Stimulated activated CD4-positive, alpha-beta T cell treated with anti-CD3 and anti-CD28 coated beads, Interleukin-2, amount 100 ng/mL, for 24 hours (primary cell): Measurements from ENCODE around the gene SH2B3.
"Not testable (repeated sequence)": the region's sequence is repeated elsewhere in the genome, so short reads cannot be mapped to it uniquely, and the experiment has no call there.

Source experiments
- DNase-seq, 2 donors: peaks; one replicate each; pipeline ENCODE4 v3.0.0-alpha.2; 2020

Gene SH2B3

DNA sequence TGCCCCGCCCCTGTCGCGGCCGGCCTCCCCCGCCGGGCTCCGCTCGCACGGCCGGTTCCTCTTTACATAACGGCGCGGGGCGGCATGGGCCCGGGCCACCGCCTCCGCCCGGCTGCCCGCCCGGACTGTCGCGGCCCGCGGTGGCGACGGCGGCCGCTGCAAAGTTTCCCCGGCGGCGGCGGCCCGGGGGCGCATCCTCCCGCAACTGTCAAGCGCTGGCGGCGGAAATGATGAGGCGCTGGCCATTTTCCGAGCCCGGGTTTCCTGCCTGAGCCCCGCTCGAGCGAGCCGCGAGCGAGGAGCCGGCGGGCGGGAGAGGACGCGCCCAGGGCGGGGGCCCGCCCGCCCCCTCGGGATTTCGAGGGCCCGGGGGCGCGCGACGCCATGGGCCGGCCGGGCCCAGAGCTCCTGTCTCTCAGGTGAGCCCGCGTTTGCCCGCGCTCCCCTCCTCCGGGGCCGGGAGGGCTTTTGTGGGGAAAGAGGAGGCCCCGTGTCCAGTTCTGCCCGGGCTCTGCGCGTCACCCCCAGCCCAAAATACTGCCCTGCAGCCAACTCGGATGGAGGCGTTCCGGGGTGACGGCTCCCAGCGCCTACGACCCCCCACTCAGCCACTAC lies at the start of gene SH2B3:
TSS of gene SH2B3 (plus strand) at position 65 of the 615 bp plus-strand sequence. CDS start 12,223 bp downstream, outside the sequence.
- peak in 1 of 2 donors; percentile 77 for DNase-seq

DNA sequence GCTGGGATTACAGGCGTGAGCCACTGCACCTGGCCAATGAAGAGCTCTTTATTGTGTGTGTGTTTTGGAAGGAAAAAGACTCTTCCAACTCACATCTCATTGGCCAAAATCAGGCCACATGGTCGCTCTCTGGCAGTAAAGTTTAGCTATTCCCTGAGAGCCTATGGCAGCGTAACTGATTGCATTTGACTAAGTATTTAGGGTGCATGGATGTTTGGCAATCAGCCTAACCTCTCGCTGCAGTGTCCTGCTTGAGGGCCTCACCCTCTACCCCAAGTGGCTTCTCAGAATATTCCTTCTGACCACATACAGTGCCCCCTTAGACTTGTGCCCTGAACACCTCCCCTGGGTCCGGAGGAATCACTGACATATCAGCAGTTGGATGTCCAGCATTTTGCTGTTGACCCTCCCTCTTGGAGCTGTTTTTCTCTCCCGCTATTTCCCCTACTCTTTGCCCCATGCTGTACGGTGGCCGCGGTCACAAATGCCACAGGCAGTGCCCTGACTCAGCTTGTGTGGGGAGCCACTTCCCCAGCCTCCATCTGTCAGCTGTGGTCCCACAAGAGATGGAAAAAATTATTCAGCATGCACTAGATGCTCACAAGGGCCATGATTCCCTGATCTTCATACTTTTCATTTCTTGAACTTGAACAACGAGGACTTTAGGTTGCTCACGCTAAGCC lies 46.4 kb upstream of the SH2B3 start:
- DNase-seq, result peak; percentile 32 to 62

DNA sequence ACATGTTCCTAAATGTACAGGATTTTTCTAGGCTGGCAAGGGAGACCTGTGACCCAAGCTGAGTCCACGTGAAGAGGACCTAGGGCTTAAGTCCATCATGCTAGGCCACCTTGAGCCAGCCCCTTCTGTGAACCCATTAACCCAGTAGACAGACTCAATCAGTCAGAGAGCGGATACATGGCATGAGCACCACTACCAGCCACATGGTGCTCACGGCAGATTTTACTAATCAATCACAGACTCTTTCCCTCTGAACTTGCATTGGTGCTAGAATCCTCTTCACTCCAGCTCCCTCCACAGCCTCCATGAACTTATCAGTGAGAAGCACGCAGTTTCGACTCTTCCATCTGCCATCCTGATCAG lies 45.8 kb upstream of the SH2B3 start:
- DNase-seq, result no peak

DNA sequence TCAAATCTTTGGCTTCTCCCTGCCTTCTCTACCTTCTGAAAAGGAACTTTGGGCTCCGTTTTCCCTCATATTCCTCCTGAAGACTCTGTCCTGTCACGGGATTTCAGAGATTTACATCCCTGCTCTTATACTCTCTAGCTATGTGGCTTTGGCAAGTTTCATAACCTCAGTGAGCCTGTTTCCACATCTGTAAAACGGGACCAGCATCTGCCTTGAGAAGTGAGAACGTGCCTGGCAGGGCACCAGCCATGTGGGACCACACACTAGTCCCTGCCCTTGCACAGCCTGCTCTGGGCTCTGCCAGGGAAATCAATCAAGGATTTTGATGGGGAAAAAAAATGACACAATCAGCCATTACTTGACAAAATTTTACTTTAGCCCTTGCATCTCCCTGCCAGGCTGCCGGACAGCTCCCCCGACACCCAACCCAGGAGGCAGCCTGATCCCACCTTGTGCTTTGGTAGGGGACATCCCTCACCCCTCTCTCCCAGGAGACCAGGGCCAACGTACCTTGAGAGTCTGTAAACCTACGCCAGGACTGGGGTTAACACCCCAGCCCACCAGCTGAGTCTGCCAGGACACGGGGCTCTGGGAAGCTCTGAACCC lies 45.3 kb upstream of the SH2B3 start:
- no peak for DNase-seq

DNA sequence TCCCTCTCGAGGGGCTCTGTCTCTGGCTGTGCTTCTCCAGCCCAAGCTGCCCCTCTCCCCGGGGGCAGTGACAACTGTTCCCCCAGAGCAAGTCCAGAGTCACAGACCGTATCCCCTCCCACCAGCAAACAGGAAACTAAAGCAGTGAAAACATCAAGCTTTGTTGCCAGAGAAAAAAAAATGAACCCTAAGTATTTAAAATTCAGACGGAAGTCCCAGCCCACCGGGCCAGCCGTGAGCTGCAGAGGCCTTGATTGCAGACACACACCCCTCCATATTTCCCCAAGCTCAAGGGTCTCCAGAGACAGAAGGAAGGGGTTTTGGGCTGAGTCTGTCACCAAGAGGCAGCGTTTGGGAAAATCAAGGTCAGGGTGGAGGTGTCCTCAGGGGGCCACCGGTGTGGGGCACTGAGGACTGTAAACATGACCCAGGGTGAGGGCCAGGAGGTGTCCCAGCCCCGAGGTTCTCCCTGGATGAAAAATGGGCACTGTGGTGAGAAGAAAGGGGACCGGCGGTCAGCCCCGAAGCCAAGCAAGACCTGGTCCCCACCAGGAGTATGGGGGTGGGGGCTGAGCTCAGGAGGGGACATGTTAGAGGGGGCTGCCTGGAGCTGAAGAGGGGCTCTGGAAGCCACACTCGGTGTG lies 44.5 kb upstream of the SH2B3 start:
- no peak for DNase-seq

DNA sequence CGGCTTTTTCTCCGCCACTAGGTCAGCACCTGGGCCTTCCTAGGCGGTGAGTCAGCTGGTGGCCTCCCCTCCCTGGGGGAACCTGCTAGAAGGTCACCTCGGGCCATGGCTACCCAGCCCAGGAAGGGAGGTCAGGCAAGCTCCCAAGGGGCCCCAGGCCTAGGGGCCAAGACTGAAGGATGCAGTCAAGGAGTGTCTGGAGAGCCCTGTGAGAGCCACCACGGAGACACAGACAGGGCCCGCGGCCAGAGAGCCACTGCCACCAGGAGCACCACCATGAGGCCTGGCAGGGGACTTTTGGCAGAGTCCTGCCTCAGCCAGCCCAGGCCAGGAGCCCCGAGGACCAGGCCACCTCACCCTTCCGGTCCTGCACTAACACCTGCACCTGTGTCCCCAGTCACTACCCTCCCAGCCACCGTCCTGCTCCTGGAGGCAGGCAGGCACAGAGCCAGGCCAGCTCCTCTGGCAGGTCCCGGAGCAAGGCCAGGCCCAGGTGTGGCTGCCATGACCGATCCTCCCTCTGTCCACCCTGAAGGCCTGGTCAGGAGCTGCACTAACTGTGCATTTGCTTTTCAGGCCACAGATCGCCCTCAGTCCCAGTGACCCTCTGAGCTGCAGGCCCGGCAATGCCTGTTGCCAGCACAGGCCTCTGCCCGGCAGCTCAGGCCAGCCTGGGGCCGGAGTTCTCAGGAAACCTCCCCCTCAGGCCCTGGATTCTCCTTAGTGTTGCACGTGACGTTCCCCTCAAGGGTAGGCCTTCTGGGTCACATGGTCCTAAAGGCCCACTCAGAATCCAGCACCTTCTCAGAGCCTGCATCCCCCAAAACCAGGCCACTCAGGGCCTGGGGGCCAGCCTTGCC lies 43.8 kb upstream of the SH2B3 start:
- DNase-seq, result no peak

DNA sequence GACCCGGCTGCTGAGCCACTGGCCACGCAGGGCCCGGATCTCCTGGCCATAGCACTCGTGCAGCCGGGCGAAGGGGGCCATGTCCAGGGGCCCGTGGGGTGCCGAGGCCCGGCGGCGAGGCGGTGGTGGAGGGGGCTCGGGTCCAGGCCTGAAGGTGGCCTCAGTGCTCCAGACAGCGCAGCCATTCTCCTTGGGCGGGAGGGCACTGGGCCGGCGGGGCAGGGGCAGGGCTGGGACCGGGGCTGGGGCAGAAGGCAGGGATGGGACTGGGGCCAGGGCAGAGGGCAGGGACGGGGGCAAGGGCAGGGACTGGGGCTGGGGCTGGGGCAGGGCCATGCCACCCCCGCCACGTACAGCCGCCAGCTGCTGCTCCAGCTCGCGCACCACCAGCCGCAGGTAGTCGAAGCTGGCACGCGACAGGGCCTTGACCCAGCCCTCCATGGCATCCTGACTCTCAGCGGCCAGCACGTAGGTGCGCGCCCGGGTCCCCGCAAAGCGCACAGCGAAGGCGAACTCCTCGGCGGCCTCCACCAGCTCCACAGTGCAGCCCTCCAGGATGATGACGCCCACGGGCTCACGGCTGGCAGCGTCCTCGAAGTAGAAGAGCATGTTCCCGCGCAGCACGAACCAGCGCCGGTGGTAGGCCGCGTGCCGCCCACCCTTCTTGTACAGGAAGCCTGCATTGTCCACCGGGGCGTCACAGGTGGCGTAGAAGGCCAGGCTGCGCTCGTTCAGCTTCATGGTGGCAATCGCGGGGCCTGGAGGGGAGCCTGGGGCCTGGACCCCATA lies 42.8 kb upstream of the SH2B3 start:
- no peak for DNase-seq

DNA sequence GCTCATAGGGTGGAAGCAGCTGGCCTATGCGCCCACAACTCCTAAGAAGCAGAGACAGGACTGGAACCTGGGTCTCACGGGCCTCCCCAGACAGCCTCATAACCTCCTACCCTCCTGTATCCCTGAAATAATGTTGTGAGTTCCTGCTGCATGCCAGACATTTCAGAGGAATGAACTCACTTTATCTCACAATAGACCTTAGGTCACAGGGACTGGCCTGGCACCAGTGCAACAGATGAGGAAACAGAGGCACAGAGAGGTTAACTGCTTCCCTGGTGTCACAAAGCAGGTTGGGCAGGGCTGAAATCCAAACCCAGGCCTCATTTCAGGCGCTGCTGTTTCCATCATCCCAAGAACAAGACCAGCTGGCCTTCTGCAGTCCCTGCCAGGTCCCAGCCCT lies 42.1 kb upstream of the SH2B3 start:
- DNase-seq, result no peak

DNA sequence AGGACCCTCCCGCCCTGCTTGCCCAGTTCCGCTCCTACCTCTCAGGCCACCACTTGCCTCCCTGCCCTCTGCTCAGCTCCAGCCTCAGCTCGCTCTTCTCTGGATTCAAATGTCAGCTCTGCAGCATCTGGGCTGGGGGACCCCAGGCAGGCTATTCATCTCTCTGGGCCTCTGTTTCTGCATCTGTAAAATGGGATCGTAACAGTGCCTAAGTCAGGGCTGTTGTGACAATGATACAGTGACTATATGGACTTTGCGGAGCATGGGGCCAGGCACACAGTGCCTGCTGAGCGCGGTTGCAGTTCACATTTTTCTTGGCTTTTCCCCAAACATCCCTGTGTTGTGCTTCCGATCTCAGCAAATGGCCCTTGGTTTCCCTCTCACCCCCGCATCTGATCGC lies 39.6 kb upstream of the SH2B3 start:
- no peak for DNase-seq

DNA sequence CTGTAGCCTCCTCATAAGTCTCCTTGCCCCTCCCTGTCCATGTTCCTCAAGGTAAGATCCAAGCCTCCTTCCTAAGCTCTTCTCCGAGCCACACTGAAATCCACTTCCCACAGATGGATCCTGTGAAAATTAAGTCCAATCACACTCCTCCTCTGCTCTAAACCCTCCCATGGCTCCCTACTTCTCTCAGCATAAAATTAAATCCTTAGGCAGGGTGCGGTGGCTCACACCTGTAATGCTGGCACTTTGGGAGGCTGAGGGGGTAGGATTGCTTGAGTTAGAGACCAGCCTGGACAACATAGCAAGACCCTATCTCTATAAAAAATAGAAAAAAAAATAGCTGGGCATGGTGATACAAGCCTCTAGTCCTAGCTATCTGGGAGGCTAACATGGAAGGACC lies 39.1 kb upstream of the SH2B3 start:
- no peak for DNase-seq

DNA sequence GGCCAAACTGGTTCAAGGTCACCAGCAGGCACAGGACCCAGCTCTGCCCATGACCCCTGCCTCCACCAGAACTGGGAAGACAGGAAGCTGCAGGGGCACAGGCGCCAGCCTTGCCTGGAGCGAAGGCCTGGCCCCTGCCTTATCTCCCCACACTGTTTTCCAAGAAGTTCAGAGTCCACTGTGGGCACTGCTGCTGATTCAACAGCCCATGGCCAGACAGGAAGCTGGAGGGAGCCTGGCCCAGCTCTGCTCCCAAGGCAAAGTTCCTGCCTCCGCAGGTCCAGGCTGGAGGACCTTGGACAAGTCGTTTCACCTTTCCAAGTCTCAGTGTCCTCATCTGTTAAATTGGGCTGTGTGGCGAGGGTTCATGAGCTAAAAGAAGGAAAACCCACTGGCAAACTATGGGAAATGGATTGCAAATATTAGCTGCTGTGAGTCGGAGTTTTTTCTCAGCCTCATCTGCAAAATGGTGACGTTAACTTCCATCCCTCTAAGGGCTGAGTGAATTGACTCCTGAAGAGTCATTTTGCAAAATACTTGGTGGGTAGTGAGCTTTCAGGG lies 38.0 kb upstream of the SH2B3 start:
- DNase-seq, result no peak

DNA sequence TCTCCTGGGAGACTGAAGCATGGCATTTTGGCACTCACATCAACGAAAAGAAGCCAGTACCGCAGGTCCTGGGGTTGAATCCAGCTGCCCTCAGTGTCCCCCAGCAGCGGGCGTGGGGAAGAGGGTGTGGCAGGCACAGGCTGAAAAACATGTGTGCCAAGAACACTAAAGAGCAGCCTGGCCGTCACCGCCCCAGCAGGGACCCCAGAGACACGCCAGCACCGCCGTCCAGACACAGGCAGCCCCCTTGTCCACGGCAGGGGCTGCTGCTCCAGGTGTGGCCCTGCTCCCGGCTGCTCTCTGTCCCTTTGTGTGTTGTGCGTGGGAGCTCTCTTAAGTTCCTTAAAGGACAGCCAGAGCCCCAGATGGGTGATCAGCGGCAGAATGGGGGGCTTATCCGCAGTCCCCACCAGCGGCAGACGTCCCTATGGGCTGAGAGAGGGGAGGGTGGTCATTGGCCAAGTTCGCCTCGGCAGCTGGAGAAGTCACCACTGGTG lies 37.4 kb upstream of the SH2B3 start:
- peak in 1 of 2 donors; percentile 6 for DNase-seq

DNA sequence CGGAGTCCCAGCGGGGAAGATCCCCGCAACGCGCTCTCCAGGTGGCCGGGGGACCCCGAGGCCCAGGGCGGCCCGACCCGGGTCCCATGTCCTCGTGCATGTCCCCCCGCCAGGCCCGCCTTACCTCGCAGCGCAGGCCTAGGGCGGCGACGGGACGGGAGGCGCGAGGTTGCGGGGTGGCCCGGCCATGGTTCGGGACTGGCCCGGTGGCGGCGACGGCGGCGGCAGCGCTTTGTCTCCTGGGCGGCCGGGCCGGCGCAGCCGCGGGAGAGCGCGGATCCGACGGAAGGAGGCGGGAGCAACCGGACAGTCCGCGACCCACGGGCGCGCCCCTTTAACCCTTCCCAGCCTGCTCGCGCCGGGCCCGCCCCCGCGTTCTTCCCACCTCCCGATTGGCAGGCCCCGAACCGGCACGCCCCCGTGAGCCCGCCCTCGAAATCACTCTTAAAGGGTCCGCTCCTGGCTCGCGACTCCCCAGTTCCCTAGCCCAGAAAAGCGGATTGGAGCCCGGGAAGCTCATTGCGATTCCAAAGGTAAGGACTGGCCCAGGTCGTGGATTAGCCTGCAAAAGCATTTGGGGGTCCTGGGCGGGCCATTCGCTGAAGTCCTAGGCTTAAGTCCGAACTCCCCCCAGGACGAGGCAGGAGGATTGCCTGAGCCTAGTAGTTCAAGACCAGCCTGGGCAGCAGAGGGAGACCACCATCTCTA lies 36.8 kb upstream of the SH2B3 start, which contains the start of gene PHETA1:
TSS of gene PHETA1 (minus strand) at position 308 of the 708 bp plus-strand sequence. CDS start 5,668 bp downstream, outside the sequence.
- peak; percentile 86 to 91 for DNase-seq

DNA sequence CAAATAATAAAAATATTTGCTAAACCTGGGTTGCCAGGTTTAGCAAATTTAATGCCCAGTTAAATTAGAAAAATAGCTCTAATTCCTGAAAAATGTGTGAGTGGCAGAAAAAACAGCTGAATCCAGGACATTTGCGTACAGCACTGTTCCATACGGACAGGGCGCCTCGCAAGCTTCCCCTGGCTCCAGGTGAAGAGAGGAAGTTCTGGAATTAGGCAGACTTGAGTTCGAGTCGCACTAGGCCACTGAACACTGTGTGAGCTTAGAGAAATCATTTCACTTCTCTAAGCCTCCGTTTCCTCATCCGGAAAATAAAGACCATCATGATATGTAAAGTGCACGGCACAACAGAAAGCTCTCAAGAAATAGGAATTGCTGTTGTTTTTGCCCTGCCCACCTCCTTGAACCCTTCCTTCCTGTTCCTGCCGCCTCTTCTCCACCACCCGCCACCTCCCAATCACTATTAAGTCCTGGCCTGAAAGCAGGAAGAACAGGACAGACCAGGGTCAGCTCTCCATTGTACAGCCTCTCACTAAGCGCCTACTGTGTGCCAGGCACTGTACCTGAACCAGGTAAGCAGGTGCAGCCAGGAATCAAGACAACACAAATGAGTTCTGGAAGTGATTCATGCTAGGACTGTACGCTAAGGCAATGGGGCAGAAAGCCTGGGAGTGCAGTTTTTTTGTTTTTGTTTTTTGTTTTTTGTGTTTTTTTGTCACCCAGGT lies 36.1 kb upstream of the SH2B3 start:
- no peak for DNase-seq

DNA sequence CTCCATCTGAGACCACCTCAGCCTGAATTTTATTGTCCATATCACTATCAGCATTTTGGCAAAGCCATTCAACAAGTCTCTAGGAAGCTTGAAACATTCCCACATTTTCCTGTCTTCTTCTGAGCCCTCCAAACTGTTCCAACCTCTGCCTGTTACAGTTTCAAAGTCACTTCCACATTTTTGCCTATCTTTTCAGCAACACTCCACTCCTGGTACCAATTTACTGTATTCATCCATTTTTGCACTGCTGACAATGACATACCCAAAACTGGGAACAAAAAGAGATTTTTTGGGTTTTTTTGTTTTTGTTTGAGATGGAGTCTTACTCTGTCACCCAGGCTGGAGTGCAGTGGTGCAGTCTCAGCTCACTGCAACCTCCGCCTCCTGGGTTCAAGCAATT lies 32.5 kb upstream of the SH2B3 start:
- DNase-seq, result not testable (repeated sequence)

DNA sequence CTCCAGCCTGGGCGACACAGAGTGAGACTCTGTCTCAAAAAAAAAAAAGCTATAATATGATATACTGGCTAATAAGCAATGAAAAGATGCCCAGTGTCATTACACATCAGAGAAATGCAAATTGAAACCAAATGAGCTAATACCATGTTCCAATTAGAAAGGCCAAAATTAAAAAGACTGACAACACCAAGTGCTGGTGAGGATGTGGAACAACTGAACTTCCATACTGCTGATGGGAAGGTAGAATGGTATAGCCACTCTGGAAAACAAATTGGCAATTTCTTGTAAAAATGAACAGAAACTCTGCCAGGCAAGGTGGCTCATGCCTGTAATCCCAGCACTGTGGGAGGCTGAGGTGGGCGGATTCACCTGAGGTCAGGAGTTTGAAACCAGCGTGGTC lies 28.3 kb upstream of the SH2B3 start:
- DNase-seq, result no peak

DNA sequence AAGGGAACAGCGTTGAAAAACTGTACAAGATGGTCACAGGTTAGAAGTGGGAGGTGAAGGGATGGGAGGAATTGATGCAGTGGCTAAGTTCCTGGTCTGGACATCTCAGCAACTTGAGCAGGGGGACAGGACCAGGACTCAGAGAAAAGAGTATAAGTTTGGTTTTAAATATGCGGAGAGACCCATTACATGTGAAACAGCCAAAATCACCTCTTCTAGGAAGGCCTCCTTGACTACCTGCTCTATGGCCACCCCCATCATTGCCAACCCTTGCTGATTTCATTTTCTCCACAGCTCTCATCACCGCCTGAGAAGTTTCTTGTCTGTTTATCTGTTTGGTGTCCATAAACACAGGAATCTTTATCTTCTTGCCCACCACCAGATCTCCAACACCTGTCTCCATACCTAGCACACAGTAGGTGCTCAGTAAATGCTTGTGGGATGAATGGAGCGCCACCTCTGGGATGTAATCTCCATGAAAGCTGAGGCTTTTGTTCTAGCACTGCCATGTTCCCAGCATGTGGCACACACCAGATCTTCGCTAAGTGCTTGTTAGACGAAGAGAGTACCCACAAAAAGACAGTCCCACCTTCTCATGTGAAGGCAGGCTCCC lies 25.7 kb upstream of the SH2B3 start:
- no peak for DNase-seq

DNA sequence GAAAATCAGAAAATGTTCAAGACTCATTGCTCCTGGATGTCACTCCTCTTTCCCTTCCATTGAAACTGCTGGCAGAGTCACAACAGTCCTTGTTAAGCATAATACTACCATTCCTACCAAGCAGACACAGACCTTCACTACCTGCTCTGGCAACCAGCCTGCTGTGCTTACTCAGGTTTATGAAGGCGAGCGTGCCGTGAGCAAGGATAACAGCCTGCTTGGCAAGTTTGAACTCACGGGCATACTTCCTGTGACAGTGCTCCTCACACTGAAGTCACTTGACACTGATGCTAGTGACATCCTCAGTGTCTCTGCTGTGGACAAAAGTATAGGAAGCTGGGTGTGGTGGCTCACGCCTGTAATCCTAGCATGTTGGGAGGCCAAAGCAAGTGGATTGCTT lies 21.1 kb upstream of the SH2B3 start:
- no peak for DNase-seq

DNA sequence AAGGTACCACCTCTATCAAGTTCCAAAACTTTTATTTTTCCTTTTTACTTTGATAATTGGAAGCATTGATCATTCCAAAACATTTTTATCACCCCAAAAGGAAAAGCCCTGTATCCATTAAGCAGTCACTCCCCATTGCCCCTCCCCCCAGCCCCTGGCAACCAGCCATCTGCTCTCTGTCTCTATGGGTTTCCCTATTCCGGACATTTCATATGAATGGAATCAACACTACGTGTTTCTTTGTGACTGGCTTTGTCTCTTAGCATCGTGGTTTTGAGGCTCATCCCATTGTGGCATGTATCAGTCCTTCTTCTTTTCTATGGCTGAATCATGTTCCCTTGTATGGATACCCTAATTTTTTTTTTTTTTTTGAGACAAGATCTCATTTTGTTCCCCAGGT lies 18.8 kb upstream of the SH2B3 start:
- DNase-seq, result no peak
